ENCODE data around the gene PRKCB. TPM values are rescaled to one million over a fixed set of nuclear protein-coding genes. Genes with fewer than 3 reads are reported as not detected.
A peak's percentile ranks its signal among the peaks of the same experiment; 100 is the strongest.

Gene PRKCB
- total RNA-seq, 1 donor from 2014 or later = 0.38 TPM

GRCh38 chr16:23801378-23801777 lies 34.4 kb upstream of the PRKCB start:
- Mint-ChIP-seq H3K36me3 (no peaks in the 10 kb centered on the region), H3K4me3 (no peak overlapping the region), H3K9me3 (no peaks in the 10 kb centered on the region), H3K4me1 (no peaks in the 10 kb centered on the region), H3K27ac (no peak overlapping the region), H3K27me3 (ENCODE audit: low read depth) (peaks cover 26% of the 10 kb centered on the region)
- TF ChIP-seq CTCF (IDR thresholded peaks at IDR 0.05; ENCODE audit: unreplicated experiment) = peak; percentile 50
- peak; percentile 31 to 76 for DNase-seq (ENCODE audit: low spot score in 2 of 2, unreplicated experiment in 2 of 2)

- Mint-ChIP-seq H3K4me3 (no peak overlapping the region), H3K27ac (no peak overlapping the region), H3K4me1 (no peaks in the 10 kb centered on the region), H3K36me3 (no peaks in the 10 kb centered on the region), H3K9me3 (no peaks in the 10 kb centered on the region), H3K27me3 (ENCODE audit: low read depth) (peaks cover 32% of the 10 kb centered on the region)
- no peak for TF ChIP-seq CTCF (IDR thresholded peaks at IDR 0.05; ENCODE audit: unreplicated experiment)
- DNase-seq (ENCODE audit: low spot score in 2 of 2, unreplicated experiment in 2 of 2) = no peak
These were observed 33.0 kb upstream of the PRKCB start for GRCh38 chr16:23802776-23803175.

- no peak for TF ChIP-seq CTCF (IDR thresholded peaks at IDR 0.05; ENCODE audit: unreplicated experiment)
- no peak overlapping the region for H3K4me3 Mint-ChIP-seq
- H3K36me3 Mint-ChIP-seq = no peaks in the 10 kb centered on the region
- no peak overlapping the region for H3K27ac Mint-ChIP-seq
- no peaks in the 10 kb centered on the region for H3K4me1 Mint-ChIP-seq
- no peak for DNase-seq (ENCODE audit: low spot score in 2 of 2, unreplicated experiment in 2 of 2)
- no peaks in the 10 kb centered on the region for H3K9me3 Mint-ChIP-seq
- H3K27me3 Mint-ChIP-seq (ENCODE audit: low read depth) = peaks cover 32% of the 10 kb centered on the region
These were observed 32.1 kb upstream of the PRKCB start for GRCh38 chr16:23803591-23804123.

GRCh38 chr16:23807028-23807427 lies 28.8 kb upstream of the PRKCB start:
- Mint-ChIP-seq H3K9me3 (no peaks in the 10 kb centered on the region), H3K27me3 (ENCODE audit: low read depth) (peaks cover 46% of the 10 kb centered on the region), H3K4me3 (no peak overlapping the region), H3K4me1 (no peaks in the 10 kb centered on the region), H3K27ac (no peak overlapping the region), H3K36me3 (no peaks in the 10 kb centered on the region)
- no peak for TF ChIP-seq CTCF (IDR thresholded peaks at IDR 0.05; ENCODE audit: unreplicated experiment)
- no peak for DNase-seq (ENCODE audit: low spot score in 2 of 2, unreplicated experiment in 2 of 2)

- Mint-ChIP-seq H3K27ac (no peak overlapping the region), H3K4me1 (no peaks in the 10 kb centered on the region), H3K4me3 (no peak overlapping the region), H3K9me3 (no peaks in the 10 kb centered on the region), H3K36me3 (no peaks in the 10 kb centered on the region), H3K27me3 (ENCODE audit: low read depth) (peaks cover 51% of the 10 kb centered on the region)
- TF ChIP-seq CTCF (IDR thresholded peaks at IDR 0.05; ENCODE audit: unreplicated experiment) = no peak
- DNase-seq (ENCODE audit: low spot score in 2 of 2, unreplicated experiment in 2 of 2) = no peak
These were observed 14.3 kb upstream of the PRKCB start for GRCh38 chr16:23821467-23821866.

Measured in mesothelial cell of epicardium (in vitro differentiated cells).